HEK293T (cell line): ENCODE measurements around the gene GFI1.

Source experiments
- ELF4 ChIP-seq: fragments of 450-650 bp; IDR thresholded peaks from 2 replicates; pipeline ENCODE4 v1.6.1; 2017; ENCODE audit warnings: antibody characterized with exemption
- L3MBTL2 ChIP-seq: fragments of 450-650 bp; conservative IDR thresholded peaks from 2 replicates; pipeline ENCODE4 v1.6.1; 2016; ENCODE audit warnings: mild to moderate bottlenecking
- SP1 ChIP-seq: fragments of 450-650 bp; IDR thresholded peaks from 2 replicates; pipeline ENCODE4 v1.6.1; 2017
- SUZ12 ChIP-seq: fragments of 450-650 bp; IDR thresholded peaks from 2 replicates; pipeline ENCODE4 v1.6.1; 2016; ENCODE audit warnings: mild to moderate bottlenecking

GRCh38 chr1:92483610-92484471 is 2.9 kb downstream of the GFI1 start:
- TF ChIP-seq SP1 (no peak), L3MBTL2 (no peak), SUZ12 (no peak), ELF4 (no peak)
